SU-DHL-6 (cell line): ENCODE data around the gene PSMD3.

ENCODE experiments used
- CTCF ChIP-seq: fragments of 200-600 bp; sonication (generic); IDR thresholded peaks from one replicate; pipeline ENCODE4 v1.5.1; 2017; ENCODE audit warnings: antibody characterized with exemption, mild to moderate bottlenecking, low read length, moderate library complexity; ENCODE audit not compliant: insufficient read depth, poor library complexity, severe bottlenecking
- EZH2phosphoT487 ChIP-seq: fragments of 200-600 bp; sonication (generic), shearing (Covaris generic); conservative IDR thresholded peaks from 2 replicates; pipeline ENCODE4 v1.6.1; 2018; ENCODE audit warnings: mild to moderate bottlenecking, antibody characterized with exemption, low read length, moderate library complexity, mixed read lengths

GRCh38 chr17:40024901-40025300, 44.3 kb downstream of the PSMD3 start:
- TF ChIP-seq CTCF (no peak), EZH2phosphoT487 (no peak)
